MM.1S (cell line): Measurements from ENCODE around the gene MEF2C.

Experiments
- DNase-seq: peaks from one replicate; pipeline ENCODE4 v3.0.0-alpha.2; 2015
- H2AFZ ChIP-seq: fragments of 300-600 bp; sonication (generic); 2 replicates; pipeline ENCODE4 v1.6.0; 2016; ENCODE audit warnings: antibody characterized with exemption, low read length
- H3F3A ChIP-seq: fragments of 300-600 bp; sonication (generic); 2 replicates; pipeline ENCODE4 v1.6.1; 2016; ENCODE audit warnings: mild to moderate bottlenecking, antibody characterized with exemption, low read length, moderate library complexity, mixed read lengths; ENCODE audit not compliant: insufficient read depth
- H3K27ac ChIP-seq: fragments of 300-600 bp; sonication (generic); 2 replicates; pipeline ENCODE4 v1.5.1; 2016; ENCODE audit warnings: mild to moderate bottlenecking, low read length
- H3K27me3 ChIP-seq: fragments of 300-600 bp; sonication (generic); replicated peaks from 2 replicates; pipeline ENCODE4 v1.6.0; 2016; ENCODE audit warnings: low read length; ENCODE audit not compliant: insufficient read depth
- H3K36me3 ChIP-seq: fragments of 300-600 bp; sonication (generic); replicated peaks from 2 replicates; pipeline ENCODE4 v1.6.1; 2016; ENCODE audit warnings: mild to moderate bottlenecking, low read length, mixed read lengths; ENCODE audit not compliant: insufficient read depth
- H3K4me1 ChIP-seq: fragments of 300-600 bp; sonication (generic); 2 replicates; pipeline ENCODE4 v1.6.1; 2016; ENCODE audit warnings: low read length, mixed read lengths
- H3K4me2 ChIP-seq: fragments of 300-600 bp; sonication (generic); 2 replicates; pipeline ENCODE4 v1.6.0; 2016; ENCODE audit warnings: low read depth, low read length
- H3K4me3 ChIP-seq: fragments of 300-600 bp; sonication (generic); 2 replicates; pipeline ENCODE4 v1.5.1; 2016; ENCODE audit warnings: low read length, mixed read lengths
- H3K79me2 ChIP-seq: fragments of 300-600 bp; sonication (generic); 2 replicates; pipeline ENCODE4 v1.6.1; 2016; ENCODE audit warnings: mixed run types, low read length, mixed read lengths
- H3K9ac ChIP-seq: fragments of 300-600 bp; sonication (generic); 2 replicates; pipeline ENCODE4 v1.6.1; 2016; ENCODE audit warnings: low read length, mixed read lengths
- H3K9me2 ChIP-seq: fragments of 300-600 bp; sonication (generic); replicated peaks from 2 replicates; pipeline ENCODE4 v1.6.1; 2016; ENCODE audit warnings: mild to moderate bottlenecking, low read length, mixed read lengths; ENCODE audit not compliant: insufficient read depth
- H3K9me3 ChIP-seq: fragments of 300-600 bp; sonication (generic); replicated peaks from 2 replicates; pipeline ENCODE4 v1.6.1; 2016; ENCODE audit warnings: mild to moderate bottlenecking, low read length, mixed read lengths; ENCODE audit not compliant: insufficient read depth
- H4K20me1 ChIP-seq: fragments of 300-600 bp; sonication (generic); 2 replicates; pipeline ENCODE4 v1.6.1; 2016; ENCODE audit warnings: mild to moderate bottlenecking, low read length, moderate library complexity, mixed read lengths; ENCODE audit not compliant: insufficient read depth
- EZH2 ChIP-seq: fragments of 300-600 bp; sonication (generic); optimal IDR thresholded peaks from 2 replicates; pipeline ENCODE3; 2017; ENCODE audit warnings: low read depth, mild to moderate bottlenecking, antibody characterized with exemption, low read length, mixed read lengths
- EZH2phosphoT487 ChIP-seq: fragments of 300-600 bp; sonication (generic); IDR thresholded peaks from 2 replicates; pipeline ENCODE4 v1.6.1; 2018; ENCODE audit warnings: antibody characterized with exemption, low read length
- TF ChIP-seq, protein P1 (sequence below): fragments of 300-600 bp; sonication (generic); IDR thresholded peaks from 2 replicates; pipeline ENCODE4 v1.5.1; 2016; ENCODE audit warnings: antibody characterized with exemption, low read length, mixed read lengths

MEF2C gene

GRCh38 chr5:88689668-88690408 is 193.1 kb downstream of the MEF2C start:
- Histone ChIP-seq H3K79me2 (no peaks in the 10 kb centered on the region), H3F3A (no peaks in the 10 kb centered on the region), H4K20me1 (no peaks in the 10 kb centered on the region), H3K36me3 (no peaks in the 10 kb centered on the region), H2AFZ (no peak overlapping the region), H3K27ac (no peak overlapping the region), H3K9me2 (no peaks in the 10 kb centered on the region), H3K4me2 (no peak overlapping the region), H3K4me1 (no peaks in the 10 kb centered on the region), H3K9me3 (no peaks in the 10 kb centered on the region), H3K27me3 (no peaks in the 10 kb centered on the region), H3K9ac (no peak overlapping the region), H3K4me3 (no peak overlapping the region)
- no peak for DNase-seq
- TF ChIP-seq EZH2phosphoT487 (no peak), EZH2 (no peak)
- TF ChIP-seq, protein P1, sequence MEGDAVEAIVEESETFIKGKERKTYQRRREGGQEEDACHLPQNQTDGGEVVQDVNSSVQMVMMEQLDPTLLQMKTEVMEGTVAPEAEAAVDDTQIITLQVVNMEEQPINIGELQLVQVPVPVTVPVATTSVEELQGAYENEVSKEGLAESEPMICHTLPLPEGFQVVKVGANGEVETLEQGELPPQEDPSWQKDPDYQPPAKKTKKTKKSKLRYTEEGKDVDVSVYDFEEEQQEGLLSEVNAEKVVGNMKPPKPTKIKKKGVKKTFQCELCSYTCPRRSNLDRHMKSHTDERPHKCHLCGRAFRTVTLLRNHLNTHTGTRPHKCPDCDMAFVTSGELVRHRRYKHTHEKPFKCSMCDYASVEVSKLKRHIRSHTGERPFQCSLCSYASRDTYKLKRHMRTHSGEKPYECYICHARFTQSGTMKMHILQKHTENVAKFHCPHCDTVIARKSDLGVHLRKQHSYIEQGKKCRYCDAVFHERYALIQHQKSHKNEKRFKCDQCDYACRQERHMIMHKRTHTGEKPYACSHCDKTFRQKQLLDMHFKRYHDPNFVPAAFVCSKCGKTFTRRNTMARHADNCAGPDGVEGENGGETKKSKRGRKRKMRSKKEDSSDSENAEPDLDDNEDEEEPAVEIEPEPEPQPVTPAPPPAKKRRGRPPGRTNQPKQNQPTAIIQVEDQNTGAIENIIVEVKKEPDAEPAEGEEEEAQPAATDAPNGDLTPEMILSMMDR: no peak

DNA sequence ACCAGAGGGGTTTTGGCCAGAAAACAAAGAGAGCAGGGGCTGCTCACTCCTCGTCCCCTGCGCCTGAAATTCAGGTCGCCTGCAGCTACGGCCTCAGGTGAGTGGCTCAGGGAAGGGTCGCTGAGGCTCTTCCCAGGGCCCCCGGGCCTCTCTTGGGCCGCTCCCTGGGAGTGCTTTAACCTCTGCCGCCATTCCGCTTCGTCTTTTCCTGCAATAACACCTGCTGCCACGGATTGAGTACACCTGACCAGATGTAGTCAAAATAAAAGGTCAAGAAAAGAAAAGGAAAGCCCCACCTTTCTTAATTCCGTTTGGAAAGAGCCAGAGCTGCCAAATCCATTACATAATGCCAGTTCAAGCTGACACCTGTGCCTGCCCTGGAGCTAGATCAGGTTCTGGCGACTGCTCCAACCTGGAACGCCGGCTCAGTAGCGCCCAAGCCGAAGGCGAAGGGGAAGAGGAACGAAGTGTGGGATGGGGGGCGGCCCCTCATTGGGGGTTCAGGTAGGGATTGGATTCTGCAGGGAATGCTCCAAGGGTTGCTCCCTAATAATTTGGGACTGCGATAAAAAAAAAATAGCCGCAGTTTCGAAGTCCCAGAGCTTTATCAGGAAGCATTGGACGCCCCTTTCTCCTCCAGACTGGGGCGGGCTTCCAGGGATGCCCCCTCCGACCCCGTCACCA is 193.9 kb downstream of the MEF2C start:
- no peak overlapping the region for H3K4me3 ChIP-seq

GRCh38 chr5:88688156-88688983 is 194.6 kb downstream of the MEF2C start:
- no peaks in the 10 kb centered on the region for H3K27me3 ChIP-seq
- H3K4me3 ChIP-seq: no peak overlapping the region
- no peak overlapping the region for H3K4me2 ChIP-seq
- H3K4me1 ChIP-seq: no peaks in the 10 kb centered on the region
- H4K20me1 ChIP-seq: no peaks in the 10 kb centered on the region
- no peaks in the 10 kb centered on the region for H3F3A ChIP-seq
- H3K27ac ChIP-seq: no peak overlapping the region
- H3K9me3 ChIP-seq: no peaks in the 10 kb centered on the region
- H3K9me2 ChIP-seq: no peaks in the 10 kb centered on the region
- H3K79me2 ChIP-seq: no peaks in the 10 kb centered on the region
- H3K36me3 ChIP-seq: no peaks in the 10 kb centered on the region
- H2AFZ ChIP-seq: no peak overlapping the region
- no peak for DNase-seq
- TF ChIP-seq EZH2: no peak
- no peak for TF ChIP-seq EZH2phosphoT487
- TF ChIP-seq, protein P1: no peak
- no peak overlapping the region for H3K9ac ChIP-seq

More for the DNA sequence above, 193.9 kb downstream of the MEF2C start:
- H4K20me1 ChIP-seq: no peaks in the 10 kb centered on the region
- no peaks in the 10 kb centered on the region for H3K36me3 ChIP-seq
- no peaks in the 10 kb centered on the region for H3K79me2 ChIP-seq
- no peak for DNase-seq
- no peak overlapping the region for H3K4me2 ChIP-seq
- H3K4me1 ChIP-seq: no peaks in the 10 kb centered on the region
- no peaks in the 10 kb centered on the region for H3F3A ChIP-seq
- H3K9me2 ChIP-seq: no peaks in the 10 kb centered on the region
- no peaks in the 10 kb centered on the region for H3K9me3 ChIP-seq
- H3K27me3 ChIP-seq: no peaks in the 10 kb centered on the region
- TF ChIP-seq EZH2phosphoT487: no peak
- TF ChIP-seq EZH2: no peak
- TF ChIP-seq, protein P1: no peak
- H3K27ac ChIP-seq: no peak overlapping the region
- H3K9ac ChIP-seq: no peak overlapping the region
- no peak overlapping the region for H2AFZ ChIP-seq
